GM19193 (cell line): Measurements from ENCODE around the gene VIPR2.

ENCODE experiments used
- POLR2A ChIP-seq: IDR thresholded peaks from 4 replicates; pipeline ENCODE4 v1.6.1; 2011; ENCODE audit not compliant: insufficient read depth, insufficient read length; ENCODE audit errors: extremely low read depth

VIPR2 gene

DNA sequence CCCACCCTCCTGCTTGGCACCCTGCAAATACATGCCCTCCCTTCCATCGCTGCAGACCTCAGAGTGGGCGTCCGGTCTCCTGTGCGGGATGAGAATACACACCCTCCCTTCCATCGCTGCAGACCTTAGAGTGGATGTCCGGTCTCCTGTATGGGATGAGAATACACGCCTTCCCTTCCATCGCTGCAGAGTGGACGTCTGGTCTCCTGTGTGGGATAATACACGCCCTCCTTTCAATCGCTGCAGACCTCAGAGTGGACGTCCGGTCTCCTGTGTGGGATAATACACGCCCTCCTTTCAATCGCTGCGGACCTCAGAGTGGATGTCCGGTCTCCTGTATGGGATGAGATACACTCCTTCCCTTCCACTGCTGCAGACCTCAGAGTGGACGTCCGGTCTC is 128.1 kb downstream of the VIPR2 start:
- no peak for TF ChIP-seq POLR2A

DNA sequence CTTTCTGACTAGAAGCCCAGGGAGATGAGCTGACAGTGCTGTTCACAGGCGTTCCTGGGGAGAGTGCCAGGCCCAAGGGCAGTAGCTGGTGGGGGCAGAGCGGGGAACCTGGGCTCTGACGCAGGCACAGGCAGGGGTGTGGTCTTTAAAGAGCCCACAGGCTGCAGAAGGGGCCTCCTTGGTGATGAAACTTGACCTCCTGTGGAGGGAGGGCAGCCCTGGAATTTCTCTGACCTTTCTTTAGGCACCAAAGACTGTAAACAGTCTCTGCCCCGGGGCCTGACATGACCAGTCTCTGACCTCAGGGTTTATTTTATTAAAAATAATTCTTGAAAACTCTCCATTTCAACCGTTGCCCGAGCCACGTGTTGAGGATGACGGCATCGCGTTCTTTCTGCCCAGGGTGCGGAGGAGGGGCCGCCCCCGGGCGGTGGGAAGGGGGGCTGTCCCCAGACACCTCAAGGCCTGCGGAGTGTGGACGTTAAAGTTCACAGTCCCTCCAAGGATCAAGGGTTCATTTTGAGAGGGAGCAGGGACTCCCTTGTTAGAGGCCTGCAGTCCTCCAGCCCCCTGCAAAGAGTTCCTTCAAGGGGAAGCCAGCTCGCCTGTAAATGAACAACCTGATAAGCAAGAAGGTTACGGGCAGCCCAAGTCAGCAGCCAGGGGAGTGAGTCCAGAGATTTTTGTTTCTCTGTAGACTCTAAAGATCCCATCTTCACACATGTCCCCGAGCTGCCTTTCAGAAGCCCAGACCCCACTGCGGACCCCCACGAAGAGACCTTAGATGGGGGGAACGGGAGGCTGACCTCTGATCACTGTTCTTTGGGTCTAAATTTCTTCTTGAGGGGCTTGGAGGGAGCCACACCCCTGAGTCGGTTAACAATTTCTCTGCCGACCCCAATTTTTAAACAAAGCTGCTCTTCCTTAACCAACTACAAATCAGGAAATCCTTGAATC is 128.9 kb downstream of the VIPR2 start:
- no peak for TF ChIP-seq POLR2A

DNA sequence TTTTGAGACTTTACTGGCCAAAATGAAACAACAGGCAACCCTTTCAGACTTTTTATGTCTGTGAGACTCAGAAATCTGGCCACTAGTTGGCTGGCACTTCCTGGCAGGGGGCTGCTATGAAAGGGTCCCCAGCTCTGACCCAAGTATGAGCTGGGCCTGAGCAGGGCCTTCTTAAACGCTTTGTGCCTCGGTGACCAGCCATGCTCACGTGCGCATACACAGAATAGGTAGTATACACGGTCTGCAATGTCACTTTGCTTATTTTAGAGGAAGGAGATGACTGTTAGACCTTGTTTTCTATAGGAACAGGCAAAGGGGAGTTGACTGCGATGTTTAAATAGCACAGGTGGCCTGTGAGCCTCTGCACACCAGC is 129.6 kb downstream of the VIPR2 start:
- TF ChIP-seq POLR2A = no peak

DNA sequence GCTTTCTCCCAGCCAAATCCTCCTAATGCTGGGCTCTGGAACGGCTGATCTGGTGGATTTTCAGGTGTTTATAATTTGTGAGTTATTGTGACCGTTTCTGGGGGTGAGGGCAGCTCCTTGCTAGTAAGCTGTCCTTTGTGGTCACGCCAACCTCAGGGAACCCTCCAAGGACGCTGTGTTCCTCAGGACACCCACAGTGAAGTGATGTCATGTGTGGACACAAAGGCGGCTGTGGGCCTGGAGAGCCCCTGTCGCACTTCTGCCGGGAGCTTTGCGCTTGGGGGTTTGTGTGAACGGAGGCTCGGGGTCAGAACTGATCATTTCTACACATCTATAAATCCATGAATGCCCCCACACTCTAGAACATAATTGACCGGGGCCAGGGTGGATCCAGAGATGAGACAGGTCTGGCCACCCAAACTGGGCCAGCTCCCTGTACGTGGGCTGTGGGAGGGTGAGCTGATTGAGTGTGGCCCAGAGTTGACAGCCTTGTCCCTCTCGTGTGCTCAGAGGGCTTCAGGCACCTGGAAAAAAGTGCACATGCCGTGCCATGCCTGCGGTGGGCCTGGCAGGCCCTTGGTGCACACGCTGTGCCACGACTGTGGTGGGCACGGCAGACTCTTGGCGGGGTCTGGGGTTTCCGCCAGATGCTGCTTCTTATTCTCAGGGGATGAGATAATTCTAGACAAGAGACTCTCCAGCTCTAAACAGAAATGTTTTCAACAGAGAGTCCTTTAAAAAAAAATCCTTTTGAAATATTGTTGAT is 130.2 kb downstream of the VIPR2 start:
- TF ChIP-seq POLR2A = no peak

DNA sequence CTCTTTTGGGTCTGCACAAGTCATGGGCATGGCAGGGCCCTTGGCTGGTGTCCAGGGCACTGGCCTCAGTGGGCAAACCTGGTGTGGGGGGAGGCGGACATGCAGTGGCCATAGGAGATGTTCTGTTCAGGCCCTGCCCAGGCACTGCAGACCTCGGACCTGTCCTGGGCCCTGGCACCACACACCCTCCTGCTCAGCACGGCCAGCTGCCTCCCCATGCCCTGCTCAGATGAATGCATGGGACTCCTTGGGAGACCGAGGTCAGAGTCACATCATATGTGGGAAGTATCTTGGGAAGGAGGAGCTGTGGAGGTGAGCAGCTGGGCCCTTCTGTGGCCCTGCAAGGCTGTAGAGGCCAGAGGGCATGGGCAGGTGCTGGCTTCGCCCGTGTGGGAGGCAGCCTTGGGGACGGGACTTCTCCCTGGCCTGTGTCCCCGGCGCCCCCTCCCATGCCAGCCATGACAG is 130.8 kb downstream of the VIPR2 start:
- no peak for TF ChIP-seq POLR2A

DNA sequence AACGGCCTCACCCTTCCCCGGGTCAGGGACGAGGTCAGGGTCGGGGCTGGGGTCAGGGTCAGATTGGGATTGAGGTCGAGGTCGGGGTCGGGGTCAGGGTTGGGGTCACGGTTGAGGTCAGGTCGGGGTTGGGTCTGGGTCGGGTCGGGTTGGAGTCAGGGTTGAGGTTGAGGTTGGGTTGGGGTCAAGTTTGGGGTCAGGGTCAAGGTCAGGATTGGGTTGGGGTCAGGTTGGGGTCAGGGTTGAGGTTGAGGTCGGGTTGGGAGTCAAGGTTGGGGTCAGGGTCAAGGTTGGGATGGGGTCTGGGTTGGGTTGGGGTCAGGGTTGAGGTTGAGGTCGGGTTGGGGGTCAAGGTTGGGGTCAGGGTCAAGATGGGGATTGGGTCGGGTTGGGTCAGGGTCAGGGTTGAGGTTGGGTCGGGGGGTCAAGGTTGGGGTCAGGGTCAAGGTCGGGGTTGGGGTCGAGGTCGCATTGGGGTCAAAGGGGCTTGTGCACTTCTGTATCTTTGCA is 131.4 kb downstream of the VIPR2 start:
- no peak for TF ChIP-seq POLR2A

DNA sequence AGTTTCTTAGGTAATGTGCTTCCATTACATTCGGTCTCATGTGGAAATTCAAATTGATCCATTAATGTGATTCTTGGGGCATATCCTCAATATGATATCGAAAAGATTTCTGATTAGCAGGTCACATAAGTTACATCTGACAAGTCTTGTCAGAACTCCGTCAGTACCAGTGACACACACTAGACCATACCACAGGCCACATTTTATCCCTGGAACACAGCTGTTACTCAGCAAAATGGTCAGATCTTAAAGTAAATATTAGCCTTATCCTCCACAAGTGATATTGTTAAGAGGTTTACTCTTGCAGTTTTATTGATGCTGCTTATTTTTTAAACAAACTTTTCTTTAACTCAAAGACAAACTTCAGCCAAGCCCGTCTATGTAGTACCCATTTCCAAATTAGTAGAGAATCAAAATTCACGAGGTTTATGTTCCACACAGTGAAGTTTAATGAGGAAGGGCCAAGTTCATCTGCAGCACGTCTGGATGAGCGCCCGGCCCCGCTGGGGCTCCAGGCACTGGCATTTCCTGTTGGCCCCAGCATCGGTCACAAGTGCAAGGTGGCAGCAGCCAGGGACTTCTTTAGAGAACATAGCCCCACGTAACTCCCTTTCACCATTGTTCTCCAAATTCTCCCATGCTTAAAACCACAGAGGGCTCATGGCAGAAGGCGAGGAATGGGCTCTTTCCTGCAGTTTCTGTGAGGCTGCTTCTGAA is 132.2 kb downstream of the VIPR2 start:
- no peak for TF ChIP-seq POLR2A

DNA sequence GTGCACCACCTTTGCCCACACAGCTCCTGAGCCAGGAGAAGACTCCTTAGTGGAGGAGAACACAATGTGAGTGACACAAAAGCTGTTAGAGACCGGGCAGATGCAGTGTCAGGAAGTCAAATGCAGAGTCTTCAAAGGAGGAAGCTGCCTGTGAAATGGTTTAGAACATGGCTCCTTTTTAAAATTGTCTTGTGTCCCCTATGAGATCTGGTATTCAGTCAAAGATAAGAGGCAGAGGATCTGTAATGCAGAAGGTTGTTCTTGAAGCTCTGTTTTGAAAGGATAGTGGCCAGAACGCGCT is 133.0 kb downstream of the VIPR2 start:
- no peak for TF ChIP-seq POLR2A

DNA sequence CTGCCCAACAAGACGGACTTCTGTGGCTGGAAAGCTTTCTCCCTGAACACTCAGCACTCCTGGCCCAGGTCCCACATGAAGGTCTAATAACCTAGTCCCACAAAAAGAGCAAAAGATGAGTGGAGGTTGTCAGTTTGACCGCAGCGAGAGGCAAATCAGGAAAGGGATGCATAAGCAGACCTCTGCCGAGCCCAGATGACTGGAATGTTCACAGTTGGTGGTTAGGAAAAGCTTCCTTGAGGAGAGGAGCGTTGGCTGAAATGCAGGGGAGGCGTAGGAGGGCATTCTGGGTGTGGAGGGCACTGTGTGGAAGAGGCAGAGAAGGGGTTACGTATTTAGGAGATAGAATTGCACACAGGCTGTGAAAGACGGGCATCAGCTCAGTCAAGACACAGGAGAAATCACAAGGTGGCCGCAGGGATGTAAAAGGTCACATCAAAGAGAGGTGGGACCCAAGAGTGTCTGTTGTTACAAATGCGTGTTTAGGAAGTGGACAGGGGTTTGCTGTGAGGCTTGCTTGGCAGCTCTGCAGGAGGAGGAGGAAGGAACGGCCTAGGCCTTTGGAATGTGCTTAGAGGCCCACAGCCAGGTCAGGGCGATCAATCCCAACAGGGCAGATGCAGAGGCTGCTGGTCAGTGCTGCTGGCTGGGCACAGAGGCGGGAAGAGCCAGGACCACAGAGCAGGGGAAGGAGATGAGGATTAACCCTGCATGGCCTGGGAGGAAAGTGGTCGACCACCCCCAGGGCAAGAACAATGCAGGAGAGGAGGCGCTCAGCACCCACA is 133.5 kb downstream of the VIPR2 start:
- no peak for TF ChIP-seq POLR2A

DNA sequence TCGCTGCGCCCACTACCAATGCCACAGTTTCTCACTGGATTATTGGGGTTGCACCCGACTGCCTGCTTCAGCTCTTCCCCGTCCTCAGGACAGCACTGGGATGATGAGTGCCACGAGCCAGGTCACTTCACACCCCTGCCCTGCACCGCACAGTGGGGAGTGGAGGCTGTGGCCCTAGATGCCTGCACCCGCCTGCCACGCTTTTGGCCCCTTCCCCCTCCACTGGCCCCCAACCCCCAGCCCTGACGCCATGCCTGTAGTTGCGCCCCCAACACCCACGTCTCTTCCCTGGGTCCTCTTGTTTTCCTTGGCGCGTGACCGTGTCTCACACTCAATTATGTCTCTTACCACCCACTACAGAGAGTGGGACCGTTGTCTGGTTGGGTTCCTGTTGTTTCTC is 134.3 kb downstream of the VIPR2 start:
- TF ChIP-seq POLR2A = no peak

DNA sequence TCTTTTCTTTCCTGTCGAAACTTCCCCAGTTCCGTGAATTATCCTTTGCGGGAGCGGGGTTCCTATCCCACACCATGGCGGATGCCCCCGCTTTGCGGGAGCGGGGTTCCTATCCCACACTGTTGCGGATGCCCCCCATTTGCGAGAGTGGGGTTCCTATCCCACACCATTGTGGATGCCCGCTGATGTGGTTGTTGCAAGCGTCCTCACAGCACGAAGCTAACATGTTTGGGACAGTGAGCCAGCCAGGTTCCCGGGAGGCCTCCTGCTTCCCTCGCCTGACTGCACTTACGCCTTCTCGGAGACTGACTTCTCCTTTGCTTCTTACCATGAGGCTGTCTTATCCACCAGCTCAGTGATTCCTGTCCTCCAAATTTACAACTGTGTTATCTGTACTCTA is 134.7 kb downstream of the VIPR2 start:
- TF ChIP-seq POLR2A = no peak

DNA sequence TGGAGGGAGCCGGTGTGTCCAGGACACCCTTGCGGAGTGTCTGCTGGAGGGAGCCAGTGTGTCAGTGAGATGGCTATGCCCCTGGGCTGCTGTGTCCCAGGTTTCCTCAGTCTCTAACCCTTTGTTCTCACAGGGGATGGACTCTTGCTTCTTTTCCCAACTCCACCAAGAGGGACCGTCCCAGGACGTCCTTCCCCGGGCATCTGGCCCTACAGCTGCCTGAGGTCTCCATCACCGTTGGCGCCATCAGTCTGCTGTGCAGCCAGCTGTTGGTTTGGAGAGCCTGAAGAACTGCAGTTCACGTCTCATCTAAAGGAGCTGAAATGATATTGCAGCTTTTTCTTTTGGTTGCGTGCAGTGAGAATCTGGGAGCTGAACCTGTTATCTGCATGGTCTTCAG is 136.2 kb downstream of the VIPR2 start:
- TF ChIP-seq POLR2A = no peak

DNA sequence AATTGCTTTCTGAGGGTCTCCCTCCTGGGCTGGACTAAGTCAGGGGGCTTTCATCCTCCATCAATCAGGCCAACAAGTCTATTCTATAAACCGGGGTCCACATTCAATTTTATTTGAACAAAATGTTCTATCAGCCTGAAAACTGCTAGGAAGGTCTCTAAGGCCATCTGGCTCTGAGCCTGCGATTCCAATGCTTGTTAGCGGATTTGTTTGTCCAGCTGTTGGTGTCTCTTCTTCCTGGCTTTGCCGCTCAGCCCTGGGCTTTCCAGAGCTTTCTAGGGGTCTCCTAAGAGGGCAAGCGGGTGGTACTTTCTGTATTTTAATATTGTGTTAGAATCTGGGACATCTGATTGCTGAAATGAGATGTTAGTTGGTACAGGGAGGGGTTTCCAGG is 136.7 kb downstream of the VIPR2 start:
- no peak for TF ChIP-seq POLR2A

DNA sequence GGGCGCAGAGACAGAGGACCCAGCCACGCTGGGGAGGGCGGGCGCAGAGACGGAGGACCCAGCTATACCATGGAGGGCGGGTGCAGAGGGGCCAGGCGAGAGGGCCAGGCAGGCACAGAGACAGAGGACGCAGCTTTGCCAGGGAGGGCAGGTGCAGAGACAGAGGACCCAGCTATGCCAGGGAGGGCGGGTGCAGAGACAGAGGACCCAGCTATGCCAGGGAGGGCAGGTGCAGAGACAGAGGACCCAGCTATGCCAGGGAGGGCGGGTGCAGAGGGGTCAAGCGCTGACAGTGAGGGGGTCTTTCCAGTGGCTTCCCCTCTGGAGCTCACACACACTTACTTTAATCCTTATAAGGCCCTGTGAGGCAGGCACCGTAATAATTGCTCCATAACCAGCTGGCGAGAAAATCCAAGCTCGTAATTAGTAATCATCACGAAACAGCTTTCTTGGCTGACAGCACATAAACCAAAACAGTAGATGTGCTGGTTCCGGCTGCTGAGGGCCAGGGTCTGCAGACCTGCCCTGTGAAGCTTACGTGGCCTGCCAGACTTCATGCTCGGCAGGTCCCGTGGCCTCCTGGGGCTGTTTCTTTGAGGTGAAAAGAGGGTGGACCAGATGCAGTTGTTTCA is 137.2 kb downstream of the VIPR2 start:
- TF ChIP-seq POLR2A = no peak
